ENCODE results near the gene DBN1. TPM values are rescaled to one million over a fixed set of nuclear protein-coding genes. Genes with fewer than 3 reads are reported as not detected.
A peak's percentile ranks its signal among the peaks of the same experiment; 100 is the strongest.

DBN1 gene
- polyA plus RNA-seq, 1 of the 3 experiments (the other 2 are of a cell fraction) = 244 TPM

DNA sequence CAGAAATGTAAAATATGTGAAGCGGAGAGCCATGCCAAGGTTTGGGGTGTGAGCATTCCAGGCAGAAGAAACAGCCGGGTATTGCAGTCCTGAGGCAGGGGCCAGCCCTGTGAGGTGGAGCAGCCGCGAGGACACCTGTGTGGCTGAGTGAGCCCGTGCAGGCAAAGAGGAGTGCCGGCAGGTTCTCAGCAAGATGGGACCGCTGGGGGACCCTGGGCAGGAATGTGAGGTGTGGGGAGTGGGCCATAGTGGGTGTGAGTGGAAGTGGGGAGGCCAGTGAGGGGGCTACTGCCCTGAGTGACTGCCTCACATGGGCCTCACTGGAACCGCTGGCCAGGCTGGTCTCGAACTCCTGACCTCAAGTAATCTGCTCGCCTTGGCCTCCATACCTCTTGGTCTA lies 35.0 kb downstream of the DBN1 start (continued):
- TF ChIP-seq SIN3A (IDR thresholded peaks at IDR 0.05; ENCODE audit: borderline replicate concordance, low read depth, low read length) = no peak
- TF ChIP-seq TCF12 (IDR thresholded peaks at IDR 0.05) = no peak
- TF ChIP-seq GABPA (IDR thresholded peaks at IDR 0.05; ENCODE audit: low read depth) = no peak
- no peak for TF ChIP-seq RAD21 (IDR thresholded peaks at IDR 0.05; ENCODE audit: low read length)

DNA sequence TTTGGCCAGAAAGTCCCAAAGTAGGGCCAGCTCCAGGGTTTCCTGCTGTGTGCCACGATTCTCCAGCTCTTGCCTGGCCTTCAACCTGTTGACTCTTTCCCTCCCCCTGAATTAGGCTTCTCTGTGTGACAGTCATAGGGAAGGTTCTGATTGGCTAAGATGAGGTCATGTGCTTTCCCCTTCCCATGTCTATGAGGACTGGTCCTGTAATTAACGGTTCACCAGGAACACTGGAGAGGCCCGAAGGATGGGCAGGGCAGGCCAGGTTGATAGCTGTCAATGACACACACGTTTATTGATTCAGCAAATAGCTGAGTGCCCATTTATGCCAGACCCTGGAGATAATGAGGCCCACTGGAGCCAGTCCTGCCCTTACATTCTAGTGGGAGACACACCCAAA lies 35.8 kb downstream of the DBN1 start:
- Histone ChIP-seq H3K4me1 (ENCODE audit: control insufficient read depth in 1 of 2, insufficient read depth in 2 of 2, low read depth in 1 of 2, low read length in 1 of 2) (peaks cover 0 to 7% of the 10 kb centered on the region in 2 experiments; a peak in 1 of 4 replicates), H3K4me2 (no peak overlapping the region), H3K4me3 (ENCODE audit: low read depth in 2 of 2, low read length in 1 of 2) (no peak overlapping the region), H3K27me3 (ENCODE audit: insufficient read depth) (no peaks in the 10 kb centered on the region), H3K9me2 (no peaks in the 10 kb centered on the region), H3K79me2 (ENCODE audit: insufficient read depth) (no peaks in the 10 kb centered on the region), H3K36me3 (replicated peaks in 1 of 2; ENCODE audit: control insufficient read depth in 1 of 2, insufficient read depth in 2 of 2, low read length in 1 of 2) (peaks cover 12 to 42% of the 10 kb centered on the region in 2 experiments), H3K27ac (ENCODE audit: low read depth in 2 of 2, low read length in 1 of 2) (no peak overlapping the region), H3K9ac (no peak overlapping the region), H4K20me1 (ENCODE audit: insufficient read depth) (no peaks in the 10 kb centered on the region), H2AFZ (ENCODE audit: low read depth) (no peak overlapping the region), H3K9me3 (no peaks in the 10 kb centered on the region), H3F3A (replicated peaks; ENCODE audit: insufficient read depth) (peaks cover 10% of the 10 kb centered on the region)
- ChIA-PET CTCF (interaction anchor here (0.7 to 2.8 kb wide), 6 partner anchors 9 to 34 kb away, joined by 3 to 15 read pairs (median 3); no protein-coding TSS in a partner anchor), POLR2A (interaction anchor here (1.6 to 2.1 kb wide), 2 partner anchors 8 to 11 kb away, joined by 3 to 6 read pairs; partner anchors contain the start of gene GRK6)
- 88% methylated on average over 4 of the region's 4 CpGs for WGBS (ENCODE audit: low lambda C conversion rate)
- no peak for DNase-seq
- no peak for TF ChIP-seq REST (IDR thresholded peaks at IDR 0.05; ENCODE audit: low read depth, low read length)
- peak; percentile 37; the same call in 1 of the 2 replicates for TF ChIP-seq USF1 (IDR thresholded peaks at IDR 0.05; ENCODE audit: borderline replicate concordance, low read depth)

GRCh38 chr5:177435847-177436536 lies 37.4 kb downstream of the DBN1 start:
- WGBS (ENCODE audit: low lambda C conversion rate) = 95% methylated on average over 34 of the region's 37 CpGs
- TF ChIP-seq RAD21 (IDR thresholded peaks at IDR 0.05; ENCODE audit: low read length) (no peak), POLR2AphosphoS5 (IDR thresholded peaks at IDR 0.05; ENCODE audit: low read depth, low read length) (0 out of 2 replicates have a peak, but pooled peaks have one; percentile 11)
- H3K4me3 ChIP-seq (ENCODE audit: low read depth in 2 of 2, low read length in 1 of 2) = no peak overlapping the region
- no peak for DNase-seq
- no peaks in the 10 kb centered on the region for H3K9me2 ChIP-seq
- no peaks in the 10 kb centered on the region for H3K79me2 ChIP-seq (ENCODE audit: insufficient read depth)
- H3K4me2 ChIP-seq = no peak overlapping the region
- CTCF ChIA-PET = interaction anchor here (0.9 to 2.8 kb wide), 4 partner anchors 11 to 46 kb away, joined by 3 to 15 read pairs (median 4); partner anchors contain the start of gene PRR7
- H4K20me1 ChIP-seq (ENCODE audit: insufficient read depth) = no peaks in the 10 kb centered on the region
- H3K4me1 ChIP-seq (ENCODE audit: control insufficient read depth in 1 of 2, insufficient read depth in 2 of 2, low read depth in 1 of 2, low read length in 1 of 2) = peaks cover 0 to 7% of the 10 kb centered on the region in 2 experiments; a peak in 1 of 4 replicates
- POLR2A ChIA-PET = interaction anchor here (2.1 kb wide), 1 partner anchor 9 kb away, joined by 6 read pairs; the partner anchor contains the start of gene GRK6
- H3K9me3 ChIP-seq = no peaks in the 10 kb centered on the region
- no peak overlapping the region for H3K27ac ChIP-seq (ENCODE audit: low read depth in 2 of 2, low read length in 1 of 2)
- H3K36me3 ChIP-seq (replicated peaks in 1 of 2; ENCODE audit: control insufficient read depth in 1 of 2, insufficient read depth in 2 of 2, low read length in 1 of 2) = peaks cover 12 to 51% of the 10 kb centered on the region in 2 experiments
- H3K9ac ChIP-seq = no peak overlapping the region
- H2AFZ ChIP-seq (ENCODE audit: low read depth) = no peak overlapping the region
- H3F3A ChIP-seq (replicated peaks; ENCODE audit: insufficient read depth) = peaks cover 10% of the 10 kb centered on the region
- no peaks in the 10 kb centered on the region for H3K27me3 ChIP-seq (ENCODE audit: insufficient read depth)

All from SK-N-SH (cell line).